HG02885 (cell line): ENCODE results near the gene GRAMD1A.

ENCODE experiments used
- ATAC-seq: cut with Tn5 transposase; IDR thresholded peaks from one replicate; pipeline ENCODE4 v1.9.1; 2021; ENCODE audit warnings: mild to moderate bottlenecking; ENCODE audit not compliant: unreplicated experiment, poor library complexity

Gene GRAMD1A

DNA sequence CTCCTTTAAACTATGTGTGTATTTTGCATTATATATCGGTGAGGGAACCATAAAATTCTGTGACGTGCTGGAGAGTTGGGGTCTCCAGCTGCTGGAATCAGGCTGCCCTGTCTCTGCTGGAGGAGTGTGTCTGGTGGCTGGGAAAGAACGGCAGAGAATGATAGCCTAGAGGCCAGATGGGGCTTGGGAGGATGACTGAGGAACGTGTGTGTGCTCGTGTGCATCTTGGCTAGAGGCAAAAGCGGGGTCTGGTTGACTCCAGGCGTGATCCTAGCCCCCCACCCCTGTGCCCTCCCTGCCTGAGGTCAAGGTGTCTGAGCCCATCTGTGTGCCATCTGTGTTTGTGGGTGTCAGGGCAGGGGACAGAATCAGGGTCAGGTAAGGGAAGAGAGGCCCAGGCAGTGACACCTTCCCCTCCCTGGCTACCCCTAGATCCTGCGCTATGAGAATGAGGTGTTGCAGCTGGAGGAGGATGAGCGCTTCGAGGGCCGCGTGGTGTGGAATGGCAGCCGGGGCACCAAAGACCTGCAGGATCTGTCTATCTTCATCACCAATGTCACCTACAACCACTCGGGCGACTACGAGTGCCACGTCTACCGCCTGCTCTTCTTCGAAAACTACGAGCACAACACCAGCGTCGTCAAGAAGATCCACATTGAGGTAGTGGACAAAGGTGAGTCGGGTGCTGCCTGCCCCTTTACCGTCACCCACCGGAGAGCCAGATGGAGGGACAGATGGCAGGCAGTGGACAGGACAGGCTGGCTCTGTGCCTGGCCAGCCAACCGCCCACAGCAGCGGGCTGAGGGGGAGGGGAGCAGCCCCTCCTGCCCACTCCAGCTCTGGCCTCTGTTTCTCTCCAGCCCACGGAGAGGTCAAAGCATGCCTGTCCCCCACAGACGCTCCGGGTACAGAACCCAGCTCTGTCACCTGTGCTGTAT is 33.2 kb downstream of the GRAMD1A start:
- no peak for ATAC-seq

GRCh38 chr19:35034005-35034502 is 33.9 kb downstream of the GRAMD1A start:
- ATAC-seq = no peak

DNA sequence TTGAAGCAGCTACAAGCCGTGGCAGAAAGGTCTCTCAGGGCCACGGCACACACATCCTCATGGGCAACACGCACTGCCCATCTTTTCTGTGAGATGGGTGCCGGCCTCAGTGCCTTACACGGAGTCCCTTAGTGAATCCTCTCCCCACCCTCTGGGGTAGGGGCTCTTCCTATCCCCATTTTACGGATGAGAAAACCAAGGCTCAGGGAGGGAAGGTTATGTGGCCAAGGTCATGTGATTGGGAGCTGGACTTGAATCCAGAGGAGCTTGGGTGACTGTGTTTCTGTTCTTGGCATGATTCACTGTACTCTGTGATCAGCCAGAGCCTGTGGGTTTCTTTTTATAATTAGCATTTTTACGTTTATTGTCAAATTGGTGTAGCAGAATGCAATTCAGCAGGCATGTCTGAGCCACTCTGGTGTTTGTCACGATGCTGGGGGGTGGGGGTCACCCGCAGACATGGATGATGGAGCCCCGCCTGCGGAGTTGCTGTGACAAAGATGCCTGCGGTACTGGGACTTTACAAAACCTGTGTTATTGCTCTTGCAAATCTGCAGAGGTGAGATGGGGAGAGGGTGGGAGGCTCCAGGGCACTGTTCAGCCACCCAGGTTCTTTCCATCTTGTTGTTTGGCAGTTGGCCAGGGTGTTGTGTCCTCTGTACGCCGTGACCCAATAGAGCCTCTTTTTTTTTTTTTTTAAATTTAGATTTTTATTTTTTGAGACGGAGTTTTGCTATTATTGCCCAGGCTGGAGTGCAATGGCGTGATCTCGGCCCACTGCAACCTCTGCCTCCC is 34.7 kb downstream of the GRAMD1A start:
- no peak for ATAC-seq

DNA sequence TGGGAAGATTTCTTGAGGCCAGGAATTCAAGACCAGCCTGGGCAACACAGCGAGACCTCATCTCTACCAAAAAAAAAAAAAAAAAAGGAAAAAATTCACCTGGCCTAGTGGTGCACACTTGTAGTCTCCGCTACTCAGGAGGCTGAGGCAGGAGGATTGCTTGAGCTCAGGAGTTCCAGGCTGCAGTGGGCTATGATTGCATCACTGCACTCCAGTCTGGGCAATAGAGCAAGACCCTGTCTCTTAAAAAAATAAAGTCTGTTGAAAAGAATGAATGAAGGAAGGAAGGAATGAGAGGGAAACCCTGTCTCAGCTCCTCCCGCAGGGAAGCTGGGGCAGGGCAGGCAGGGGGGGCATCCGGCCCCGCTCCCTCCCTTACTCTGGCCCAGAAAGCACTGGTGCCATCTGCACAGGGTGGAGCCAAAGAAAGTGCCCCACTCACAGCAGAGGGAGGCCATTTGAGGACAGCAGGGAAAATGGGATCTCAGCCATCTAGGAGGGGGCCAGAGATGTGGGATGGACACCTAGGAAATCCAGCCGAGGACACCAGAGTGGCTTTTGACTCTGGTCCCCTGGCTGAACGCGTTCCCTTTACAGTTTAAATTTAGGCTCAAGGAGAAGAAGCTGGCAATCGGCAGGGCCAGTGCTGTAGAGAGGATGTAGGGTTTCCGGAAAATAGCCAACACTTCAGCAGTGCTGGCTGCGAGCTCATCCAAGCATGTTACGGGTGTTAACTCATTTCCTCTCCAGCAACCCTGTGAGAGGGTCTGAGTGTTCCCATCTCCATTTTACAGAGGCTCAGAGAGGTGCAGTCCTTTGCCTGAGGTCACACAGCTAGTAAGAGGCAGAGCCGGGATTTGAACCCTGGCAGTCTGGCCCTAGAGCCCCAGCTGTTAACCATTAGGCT is 37.8 kb downstream of the GRAMD1A start:
- ATAC-seq = no peak

DNA sequence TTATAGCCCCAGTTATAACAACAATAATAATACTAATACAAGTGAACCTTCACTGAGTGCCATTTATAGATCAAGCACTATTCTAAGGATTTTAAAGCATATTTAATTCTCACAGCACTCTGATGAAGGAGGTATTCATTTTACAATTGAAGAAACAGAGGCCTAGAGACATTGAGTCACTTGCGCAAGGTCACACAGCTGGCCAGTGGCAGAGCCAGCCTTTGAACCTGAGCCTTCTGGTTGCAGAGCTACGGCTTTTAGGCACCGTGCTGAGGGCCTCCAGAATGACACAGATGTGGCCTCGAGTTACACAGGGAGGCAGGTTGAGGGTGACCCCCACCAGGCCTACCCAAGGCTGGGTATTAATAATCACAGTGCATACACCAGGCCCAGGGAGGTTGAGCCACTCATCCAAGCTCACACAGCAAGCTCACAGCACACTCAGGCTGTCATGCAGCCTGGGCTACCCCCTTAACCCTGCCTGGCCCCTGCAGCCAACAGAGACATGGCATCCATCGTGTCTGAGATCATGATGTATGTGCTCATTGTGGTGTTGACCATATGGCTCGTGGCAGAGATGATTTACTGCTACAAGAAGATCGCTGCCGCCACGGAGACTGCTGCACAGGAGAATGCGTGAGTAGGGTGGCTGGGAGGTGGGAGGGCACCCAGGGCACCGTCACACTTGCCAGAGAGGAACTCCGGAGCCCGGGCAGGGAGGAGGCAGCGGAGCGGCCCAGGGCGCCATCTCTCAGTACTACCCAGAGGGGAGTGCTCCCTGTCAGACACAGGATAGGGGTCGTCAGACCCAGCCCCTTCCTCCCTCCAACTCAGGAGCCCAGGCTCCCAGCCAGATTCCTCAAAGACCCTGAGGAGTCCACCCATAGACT is 38.7 kb downstream of the GRAMD1A start:
- ATAC-seq = no peak

GRCh38 chr19:35039881-35040825 is 40.0 kb downstream of the GRAMD1A start:
- no peak for ATAC-seq

DNA sequence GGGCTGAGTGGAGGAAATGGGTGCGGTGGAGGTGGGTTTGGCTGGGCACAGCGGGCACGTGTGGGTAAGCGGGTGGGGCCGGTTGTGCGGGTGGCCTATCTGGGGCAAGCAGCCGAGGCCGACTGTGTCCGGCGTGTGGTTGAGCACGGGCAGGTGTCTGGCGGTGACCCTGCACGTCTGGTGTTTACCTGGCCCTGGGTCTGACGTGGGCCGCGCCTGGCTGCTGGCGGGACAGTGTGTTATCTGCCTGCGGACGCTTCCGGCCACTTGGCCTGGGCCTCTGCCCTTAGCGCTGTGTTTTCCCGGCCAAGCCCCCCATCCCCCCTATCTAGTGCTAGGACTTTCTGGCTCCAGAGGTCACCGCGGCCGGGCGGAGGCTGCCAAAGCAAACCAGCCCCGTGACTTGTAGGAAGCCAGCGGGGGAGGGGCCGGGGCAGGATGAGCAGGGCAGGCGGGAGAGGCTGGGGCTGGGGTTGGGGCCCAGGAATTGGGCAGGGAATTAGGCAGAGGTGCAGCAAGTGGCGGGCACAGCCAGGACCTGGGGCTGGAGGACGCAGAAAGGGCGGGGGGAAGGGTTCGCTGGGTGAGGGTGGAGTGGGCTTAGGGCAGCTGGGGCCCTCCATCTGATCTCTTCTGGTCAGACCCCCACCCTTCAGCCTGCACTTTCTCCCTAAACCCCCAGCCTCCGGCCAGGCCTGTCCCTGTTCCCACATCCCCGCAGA is 40.9 kb downstream of the GRAMD1A start:
- ATAC-seq = no peak

DNA sequence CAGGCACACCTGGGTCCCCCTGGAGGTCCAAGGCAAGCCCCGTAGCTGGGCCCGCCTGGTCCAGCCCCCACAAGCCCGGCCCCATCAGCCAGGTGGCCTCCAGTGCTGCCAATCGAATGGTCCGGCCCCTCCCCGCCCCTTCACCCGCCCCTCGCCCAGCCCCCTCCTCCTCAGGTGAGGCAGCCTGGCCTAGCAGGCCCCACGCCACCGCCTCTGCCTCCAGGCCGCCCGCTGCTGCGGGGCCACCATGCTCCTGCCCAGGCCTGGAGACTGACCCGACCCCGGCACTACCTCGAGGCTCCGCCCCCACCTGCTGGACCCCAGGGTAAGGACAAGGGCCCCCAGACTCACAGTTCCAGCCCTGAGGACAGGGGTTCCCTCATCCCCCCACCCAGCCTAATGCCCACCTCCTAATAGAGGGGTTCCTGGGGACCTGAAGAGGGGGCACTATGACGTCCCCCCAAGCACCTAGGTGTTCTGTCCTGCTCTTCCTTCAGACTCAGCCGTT is 41.5 kb downstream of the GRAMD1A start, which contains the start of gene HPN:
Gene HPN, plus strand, starts transcription at position 174 of the 508 bp plus-strand sequence. CDS start 786 bp downstream, outside the sequence.
- no peak for ATAC-seq

GRCh38 chr19:35042056-35042730 is 42.1 kb downstream of the GRAMD1A start:
- ATAC-seq = no peak

- no peak for ATAC-seq
These were observed 43.0 kb downstream of the GRAMD1A start for GRCh38 chr19:35042954-35043604.

- ATAC-seq = no peak
These were observed 43.8 kb downstream of the GRAMD1A start for GRCh38 chr19:35043906-35044305.

DNA sequence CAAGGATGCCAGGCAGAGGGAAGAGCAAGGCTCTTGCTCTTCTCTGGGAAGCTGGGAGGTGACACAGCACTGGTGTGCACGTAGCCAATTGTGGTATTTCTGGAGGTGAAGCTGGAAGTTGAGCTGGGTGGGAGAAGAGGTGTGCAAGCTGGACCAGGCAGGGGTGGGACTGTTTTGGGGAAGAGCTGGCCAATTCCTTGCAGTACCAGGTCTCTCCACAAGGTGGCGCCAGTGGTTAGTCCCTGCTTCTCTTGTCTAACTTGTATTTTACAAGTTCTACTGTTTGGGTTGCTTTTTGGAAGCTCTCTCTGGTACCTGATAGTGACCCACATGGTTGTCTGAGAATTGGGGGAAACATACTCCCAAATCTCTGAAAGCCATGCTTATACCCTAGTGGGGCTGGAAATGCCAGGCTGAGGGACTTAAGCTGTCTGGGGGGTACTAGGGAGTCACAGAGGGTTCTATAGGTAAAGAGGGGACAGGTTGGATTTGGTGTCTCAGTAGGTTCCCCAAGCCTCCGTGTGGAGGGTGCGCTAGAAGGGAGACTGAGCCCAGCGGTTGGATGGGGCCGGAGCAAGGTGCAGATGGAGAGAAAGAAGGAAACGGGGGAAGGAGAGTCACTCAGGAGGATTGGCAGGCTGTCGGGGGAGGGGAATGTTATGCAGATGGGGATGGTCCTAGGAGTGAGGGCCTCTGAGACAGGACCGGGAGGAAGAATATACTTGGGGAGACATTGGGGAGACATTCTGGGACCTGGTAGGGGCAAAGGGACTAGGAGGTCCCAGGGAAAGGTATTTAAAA is 44.4 kb downstream of the GRAMD1A start:
- ATAC-seq = no peak

GRCh38 chr19:35045667-35046300 is 45.7 kb downstream of the GRAMD1A start:
- peak; percentile 64 for ATAC-seq

- no peak for ATAC-seq
These were observed 46.3 kb downstream of the GRAMD1A start for GRCh38 chr19:35046461-35046860.

DNA sequence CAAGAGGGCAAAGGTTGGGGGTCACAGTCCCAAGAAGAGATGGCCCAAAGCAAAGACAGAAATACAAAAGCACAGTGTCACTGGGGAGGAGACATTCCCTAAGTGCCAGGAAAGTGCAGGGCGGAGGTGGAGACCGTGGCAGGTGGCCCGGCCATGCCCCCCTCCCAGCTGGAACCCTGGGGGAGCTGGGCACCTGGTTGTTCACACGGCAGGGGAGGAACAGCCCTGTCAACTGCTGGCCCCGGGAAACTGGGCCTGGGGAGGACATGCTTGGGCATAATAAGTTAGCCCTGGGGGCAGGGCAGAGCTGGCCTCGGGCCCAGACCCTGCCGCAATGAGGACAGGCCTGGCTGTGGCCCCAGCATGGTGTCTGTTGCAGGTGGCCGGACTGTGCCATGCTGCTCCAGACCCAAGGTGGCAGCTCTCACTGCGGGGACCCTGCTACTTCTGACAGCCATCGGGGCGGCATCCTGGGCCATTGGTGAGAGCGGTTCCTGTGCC is 48.8 kb downstream of the GRAMD1A start:
- ATAC-seq = no peak
